ACHN (cell line): ENCODE measurements around the gene ECEL1.
A peak's percentile ranks its signal among the peaks of the same experiment; 100 is the strongest.
"Not testable (repeated sequence)": the region's sequence is repeated elsewhere in the genome, so short reads cannot be mapped to it uniquely, and the experiment has no call there.

Source experiments
- DNase-seq: peaks from one replicate; pipeline ENCODE4 v3.0.0-alpha.2; 2015
- in situ Hi-C: cut with HindIII; loops from 2 replicates; pipeline ENCODE4 v1.10.0; 2017; ENCODE audit warnings: low sequenced_read_pairs, low pct_ligation_motif_present, low pct_unique_long_range_greater_than_20kb

The ECEL1 gene

DNA sequence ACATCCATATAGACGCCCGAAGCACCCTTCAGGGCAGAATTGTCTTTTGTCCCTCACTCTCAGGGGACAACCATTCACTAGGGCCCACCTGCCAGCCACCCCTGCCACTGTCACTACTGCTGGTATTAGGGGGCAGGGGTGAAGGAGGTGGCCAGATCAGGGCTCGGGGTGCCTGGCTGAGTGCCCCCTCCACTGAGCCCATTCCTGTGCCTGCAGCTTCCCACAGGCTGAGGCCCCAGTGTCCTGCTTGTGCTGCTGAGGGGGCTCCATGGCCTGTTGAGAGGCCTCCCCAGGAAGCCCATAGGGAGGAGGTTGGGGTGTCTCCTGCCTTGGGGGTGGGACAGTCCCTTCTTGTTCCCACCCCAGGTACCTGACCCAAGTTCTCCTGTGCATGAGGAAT, 36.0 kb downstream of the ECEL1 start:
- DNase-seq, in situ Hi-C loops: not testable (repeated sequence)

DNA sequence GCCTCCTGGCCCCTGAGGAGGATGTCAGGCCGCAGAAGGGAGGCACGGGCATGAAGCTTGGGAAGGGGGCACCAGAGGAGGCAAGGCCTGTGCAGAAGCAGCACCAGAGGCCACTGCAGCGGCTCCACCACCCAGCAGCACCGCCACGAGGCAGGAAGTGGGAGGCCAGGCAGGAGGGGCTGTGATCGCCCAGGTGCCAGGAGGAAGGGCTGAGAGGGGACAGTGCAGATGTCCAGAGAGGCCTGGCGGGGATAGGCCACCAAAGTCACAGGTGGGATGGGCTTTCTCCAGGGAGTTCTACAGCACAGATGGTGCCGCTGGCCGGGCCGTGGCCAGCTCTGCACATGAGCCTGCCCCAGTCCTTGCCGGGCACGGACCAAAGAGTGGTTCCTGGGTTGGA, 37.7 kb downstream of the ECEL1 start:
- DNase-seq = no peak
- in situ Hi-C loops = no loop called here

DNA sequence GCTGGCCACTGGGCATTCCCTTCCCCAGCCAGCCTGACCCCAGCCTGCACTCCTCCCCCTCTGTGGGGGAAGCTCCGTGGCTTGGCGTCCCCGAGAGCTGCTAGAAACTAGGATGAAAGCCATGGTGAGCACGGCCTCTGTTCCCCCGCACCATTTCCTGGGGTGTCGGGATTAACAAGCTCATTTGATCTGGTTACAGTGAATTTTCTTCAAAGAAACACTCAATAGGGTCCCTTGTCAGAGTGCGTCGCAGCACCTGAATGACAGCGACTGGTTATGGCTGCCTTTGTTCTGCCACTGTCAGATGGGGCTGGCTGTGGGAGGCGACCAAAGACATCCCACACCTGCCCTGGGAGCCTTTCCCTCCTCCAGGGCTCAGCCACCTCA, 39.3 kb downstream of the ECEL1 start:
- in situ Hi-C loops = no loop called here
- no peak for DNase-seq

DNA sequence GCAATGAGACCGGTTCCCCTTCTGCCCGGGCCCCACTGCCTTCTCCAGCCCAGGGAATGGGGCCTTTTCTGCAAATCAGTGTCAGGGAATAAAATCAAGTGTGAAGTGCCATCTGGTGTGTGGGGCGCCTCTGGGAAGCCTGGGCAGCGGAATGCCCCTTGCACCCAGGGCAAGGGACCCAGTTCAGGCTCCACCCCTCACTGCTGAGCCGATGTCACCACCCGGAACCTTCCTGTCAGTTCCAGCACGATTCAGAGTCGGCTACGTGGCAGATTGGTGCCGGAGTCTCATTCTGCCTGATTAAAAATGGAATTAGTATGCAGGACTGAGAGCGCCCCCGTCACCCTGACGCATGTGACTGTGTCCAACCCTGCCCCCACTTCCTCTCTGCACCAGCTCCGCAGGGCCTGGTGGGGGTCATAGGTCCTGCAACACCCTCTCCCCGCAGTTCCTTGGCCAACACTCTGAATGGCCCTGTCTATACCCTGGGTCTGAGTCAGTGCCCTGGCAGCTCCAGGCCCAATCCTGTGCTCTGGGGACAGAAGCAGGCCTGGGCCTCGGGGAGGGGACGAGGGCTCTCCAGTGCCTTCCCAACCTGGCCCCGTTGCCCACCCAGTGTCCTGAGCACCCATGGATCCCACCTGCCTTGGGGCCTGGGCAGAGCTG, 39.9 kb downstream of the ECEL1 start:
- in situ Hi-C loops = no loop called here

DNA sequence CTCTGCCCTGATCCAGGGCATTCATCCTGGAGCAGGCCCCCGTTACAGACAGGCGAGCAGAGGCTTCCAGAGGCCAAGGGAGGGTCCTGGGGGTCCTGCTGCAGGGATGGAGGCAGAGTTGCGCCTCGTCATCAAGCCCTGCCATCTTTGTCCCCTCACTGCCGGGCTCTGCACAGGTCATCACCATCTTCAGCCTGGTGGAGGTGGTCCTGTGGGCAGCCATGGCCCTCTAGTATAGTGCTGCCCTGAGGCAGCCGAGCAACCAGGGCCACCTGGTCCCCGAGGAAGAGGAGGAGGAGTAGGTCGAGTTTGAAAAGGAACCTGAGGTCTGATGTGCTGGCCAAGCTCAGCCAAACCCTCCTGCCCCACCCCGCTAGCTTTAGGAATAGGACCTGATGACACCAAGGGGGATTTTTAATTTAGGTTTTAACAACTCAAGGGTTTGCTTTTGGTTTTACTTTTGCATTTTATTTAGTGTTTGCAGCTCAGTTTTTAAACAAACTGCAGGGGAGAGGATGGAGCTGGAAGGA, 40.5 kb downstream of the ECEL1 start:
- no peak for DNase-seq
- in situ Hi-C loops = no loop called here

More for the DNA sequence above, 39.9 kb downstream of the ECEL1 start:
- no peak for DNase-seq

DNA sequence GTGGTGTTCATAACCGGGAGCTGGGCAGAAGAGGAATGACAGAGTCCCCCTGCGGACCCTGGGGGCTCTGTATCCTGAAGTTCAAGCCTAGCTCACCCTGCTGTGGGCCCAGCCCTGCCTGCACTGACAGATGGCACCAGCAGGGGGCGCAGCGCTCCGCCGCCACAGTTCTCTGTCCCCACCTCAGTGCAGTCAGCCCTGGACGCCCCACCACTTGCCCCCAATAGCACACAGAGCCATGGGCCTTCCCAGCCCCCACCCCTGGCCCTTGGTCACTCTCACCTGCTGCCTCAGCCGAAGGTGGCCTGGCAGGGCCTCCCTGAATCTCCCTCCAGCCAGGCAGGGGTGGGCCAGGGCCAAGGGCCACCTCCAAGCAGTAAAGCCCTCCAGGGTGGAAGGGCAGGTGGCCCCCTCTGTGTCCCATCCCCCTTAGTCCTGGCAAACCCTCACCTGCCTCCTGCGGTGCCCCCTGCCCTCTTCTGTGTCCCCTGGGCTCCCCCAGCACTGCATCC, 41.3 kb downstream of the ECEL1 start:
- DNase-seq, in situ Hi-C loops: not testable (repeated sequence)

DNA sequence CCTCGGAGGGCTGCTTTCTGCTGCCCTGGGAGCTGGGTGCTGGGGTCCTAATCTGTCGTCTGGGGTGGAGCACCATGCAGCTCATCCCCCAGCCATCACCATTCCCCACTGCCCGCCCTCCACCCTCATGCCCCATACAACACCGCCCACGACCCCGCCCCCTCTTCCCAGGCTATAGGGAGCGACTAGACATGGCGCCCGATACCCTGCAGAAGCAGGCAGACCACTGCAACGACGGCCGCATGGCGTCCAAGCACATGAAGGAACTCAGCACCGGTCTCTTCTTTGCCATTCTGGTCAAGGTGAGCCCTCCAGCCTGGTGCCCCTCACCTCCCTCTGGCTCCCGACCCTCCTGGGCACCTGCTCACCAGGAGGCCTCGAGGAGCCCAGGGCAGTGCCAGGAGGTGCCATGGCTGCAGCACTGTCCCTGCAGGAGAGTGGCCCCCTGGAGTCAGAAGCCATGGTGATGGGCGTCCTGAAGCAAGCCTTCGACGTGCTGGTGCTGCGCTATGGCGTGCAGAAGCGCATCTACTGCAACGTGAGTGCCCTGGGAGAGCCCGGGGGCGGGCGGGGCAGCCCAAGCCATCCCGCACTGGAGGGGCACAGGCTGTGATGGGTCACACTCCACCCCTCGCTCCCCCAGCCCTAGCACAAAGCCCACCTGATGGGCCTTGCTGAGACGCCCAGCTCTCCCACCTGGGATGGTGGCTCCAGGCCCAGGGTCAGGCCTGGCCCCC, 42.3 kb downstream of the ECEL1 start:
- DNase-seq, in situ Hi-C loops: not testable (repeated sequence)

DNA sequence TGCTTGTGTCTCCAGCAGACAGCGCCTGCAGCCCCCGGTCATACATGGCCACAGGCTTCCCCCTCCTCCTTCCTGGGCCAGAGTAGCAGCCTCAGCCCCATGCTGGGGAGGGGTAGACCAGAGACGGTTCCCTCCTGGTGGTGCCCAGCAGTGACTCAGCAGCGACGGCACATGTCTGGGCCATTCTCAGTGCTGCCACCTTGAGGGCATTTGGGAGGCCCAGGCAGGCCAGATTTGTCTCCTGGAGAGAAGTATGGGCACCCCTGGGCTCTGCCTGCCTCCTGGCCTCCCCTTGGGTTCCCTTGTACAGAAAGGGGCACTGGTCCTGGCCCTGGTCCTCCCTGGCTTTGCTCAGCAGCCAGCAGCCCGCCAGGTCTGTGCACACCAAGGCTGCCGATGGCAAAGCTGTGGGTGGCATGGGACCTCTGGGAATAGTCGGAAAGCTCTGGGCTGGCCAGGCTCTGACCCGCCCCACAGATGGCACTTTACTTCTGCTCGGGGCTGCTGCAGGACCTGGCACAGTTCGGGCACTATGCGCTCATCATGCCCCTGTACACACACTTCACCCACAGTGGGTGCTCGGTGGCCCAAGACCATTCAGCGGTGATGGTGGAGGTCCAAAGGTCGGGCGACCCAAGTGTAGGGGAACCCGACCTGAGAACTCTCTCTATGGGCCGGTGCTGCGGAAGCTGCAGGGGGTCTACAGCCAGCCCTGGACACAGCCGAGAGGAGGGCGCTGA, 43.1 kb downstream of the ECEL1 start:
- peak; percentile 78 for DNase-seq
- in situ Hi-C loops = no loop called here

DNA sequence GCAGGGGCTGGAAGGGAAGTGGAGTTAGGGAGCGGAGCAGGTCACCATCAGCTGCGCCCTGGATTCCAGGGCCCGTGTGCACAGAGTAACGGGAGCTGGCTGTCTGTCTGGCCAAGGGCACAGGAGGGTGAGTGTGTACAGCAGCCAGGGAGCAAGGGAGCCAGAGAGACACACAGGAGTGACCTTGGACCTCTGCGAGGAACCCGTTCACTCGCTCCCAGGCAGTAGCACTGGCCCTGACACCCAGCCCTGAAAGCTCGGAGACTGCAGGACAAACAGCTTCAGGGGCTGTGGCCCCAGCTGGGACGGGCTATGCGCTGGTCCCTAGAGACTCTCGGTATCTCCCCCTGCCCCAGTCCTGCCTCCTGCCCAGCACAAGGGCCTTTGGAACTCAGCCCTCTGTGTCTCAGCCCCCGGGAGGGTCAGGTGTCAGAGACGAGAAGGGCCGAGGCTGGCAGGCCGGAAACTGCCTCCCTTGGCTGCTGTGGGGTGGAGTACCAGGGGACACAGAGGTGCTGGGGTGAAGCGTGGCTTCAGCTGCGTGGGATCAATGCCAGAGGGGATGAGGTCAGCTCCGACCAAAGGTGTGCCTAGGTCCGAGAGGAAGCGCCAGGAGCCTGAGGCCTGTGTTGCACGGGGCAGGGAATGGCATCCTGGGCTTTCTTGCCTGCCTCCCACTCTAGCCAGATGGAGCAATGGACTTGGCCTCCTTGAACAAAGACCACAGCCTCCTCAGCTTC, 43.8 kb downstream of the ECEL1 start:
- DNase-seq, in situ Hi-C loops: not testable (repeated sequence)

DNA sequence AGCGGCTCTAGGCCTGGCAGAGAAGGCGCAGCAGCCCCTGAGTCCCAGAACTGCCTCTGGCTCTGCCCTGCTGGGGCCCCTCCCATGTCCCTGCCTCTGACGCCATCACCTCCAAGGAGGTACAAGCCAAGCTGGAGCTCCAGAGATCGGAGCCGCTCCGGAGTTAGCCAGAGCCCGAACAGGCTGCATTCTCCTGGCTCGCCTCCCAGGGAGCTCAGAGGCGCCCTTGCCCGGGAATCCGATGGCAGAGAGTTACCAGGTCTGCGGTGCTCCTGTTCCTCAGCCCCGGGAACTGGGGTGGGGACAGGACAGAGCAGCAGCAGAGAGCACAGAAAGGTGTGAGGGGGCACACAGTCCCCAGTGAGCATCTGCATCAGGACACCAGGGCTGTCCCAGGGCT, 44.6 kb downstream of the ECEL1 start:
- in situ Hi-C loops = not testable (repeated sequence)

DNA sequence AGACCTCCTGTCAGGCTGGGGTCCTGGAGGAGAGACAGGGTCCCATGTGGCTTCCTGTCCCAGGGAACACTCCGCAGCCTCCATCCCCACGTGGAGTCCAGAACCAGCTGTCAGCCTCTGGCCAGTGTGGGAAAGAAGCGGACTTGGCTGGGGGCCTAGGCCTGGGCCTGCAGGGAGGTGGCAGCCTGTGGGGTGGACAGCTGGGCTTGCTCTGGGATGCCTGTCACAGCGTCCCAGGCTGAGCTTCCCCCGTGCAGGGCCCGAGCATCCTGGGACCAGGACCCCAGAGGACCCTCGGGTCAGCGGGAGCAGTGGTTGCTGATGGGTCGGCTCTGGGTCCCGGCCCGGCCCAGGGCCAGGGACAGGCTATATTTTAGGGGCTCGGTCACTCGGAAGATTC, 45.2 kb downstream of the ECEL1 start:
- in situ Hi-C loops, DNase-seq: not testable (repeated sequence)

More for the DNA sequence above, 44.6 kb downstream of the ECEL1 start:
- not testable (repeated sequence) for DNase-seq

DNA sequence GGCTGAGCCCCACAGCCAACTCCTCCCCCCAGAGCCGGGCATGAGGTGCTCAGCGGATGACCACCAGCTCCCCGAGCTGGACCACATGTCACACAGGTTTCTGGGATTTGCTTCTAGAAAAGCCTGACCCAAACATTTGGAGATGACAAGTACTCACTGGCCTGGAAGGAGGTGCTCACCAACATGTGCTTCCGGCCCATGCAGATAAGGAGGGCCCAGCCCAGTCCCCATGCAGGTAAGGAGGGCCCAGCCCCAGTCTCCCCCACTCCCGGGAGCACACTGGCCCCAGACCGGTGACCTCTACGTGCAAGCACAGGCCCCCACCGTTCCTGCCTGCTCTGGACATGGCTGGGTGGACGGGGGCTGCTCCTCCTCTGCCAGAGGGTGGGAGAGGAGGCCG, 45.7 kb downstream of the ECEL1 start:
- in situ Hi-C loops, DNase-seq: not testable (repeated sequence)

DNA sequence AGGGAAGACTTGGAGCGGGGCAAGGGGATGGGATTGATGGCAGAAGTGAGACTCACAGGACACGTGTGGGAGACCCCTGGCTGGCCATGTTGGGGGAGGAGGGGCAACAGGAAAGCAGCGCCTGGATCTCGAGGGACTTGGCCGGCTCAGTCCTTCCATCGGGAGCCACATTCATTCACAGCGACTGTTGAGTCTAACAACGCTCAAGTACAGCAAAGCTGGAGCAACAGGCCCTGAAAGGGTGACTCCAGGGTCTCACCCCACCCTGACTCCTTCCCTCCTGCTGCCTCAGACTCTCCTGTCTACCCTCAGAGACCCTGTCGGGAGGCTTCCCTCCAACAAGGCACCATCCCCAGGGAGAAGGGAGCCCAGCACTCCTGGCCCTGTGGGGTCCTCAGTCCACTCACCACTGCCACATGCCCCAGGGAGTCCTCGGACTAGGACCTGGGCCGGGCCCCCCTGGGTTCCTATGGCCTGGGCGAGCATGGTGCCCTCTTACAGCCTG, 46.4 kb downstream of the ECEL1 start:
- in situ Hi-C loops = no loop called here
- DNase-seq = no peak

DNA sequence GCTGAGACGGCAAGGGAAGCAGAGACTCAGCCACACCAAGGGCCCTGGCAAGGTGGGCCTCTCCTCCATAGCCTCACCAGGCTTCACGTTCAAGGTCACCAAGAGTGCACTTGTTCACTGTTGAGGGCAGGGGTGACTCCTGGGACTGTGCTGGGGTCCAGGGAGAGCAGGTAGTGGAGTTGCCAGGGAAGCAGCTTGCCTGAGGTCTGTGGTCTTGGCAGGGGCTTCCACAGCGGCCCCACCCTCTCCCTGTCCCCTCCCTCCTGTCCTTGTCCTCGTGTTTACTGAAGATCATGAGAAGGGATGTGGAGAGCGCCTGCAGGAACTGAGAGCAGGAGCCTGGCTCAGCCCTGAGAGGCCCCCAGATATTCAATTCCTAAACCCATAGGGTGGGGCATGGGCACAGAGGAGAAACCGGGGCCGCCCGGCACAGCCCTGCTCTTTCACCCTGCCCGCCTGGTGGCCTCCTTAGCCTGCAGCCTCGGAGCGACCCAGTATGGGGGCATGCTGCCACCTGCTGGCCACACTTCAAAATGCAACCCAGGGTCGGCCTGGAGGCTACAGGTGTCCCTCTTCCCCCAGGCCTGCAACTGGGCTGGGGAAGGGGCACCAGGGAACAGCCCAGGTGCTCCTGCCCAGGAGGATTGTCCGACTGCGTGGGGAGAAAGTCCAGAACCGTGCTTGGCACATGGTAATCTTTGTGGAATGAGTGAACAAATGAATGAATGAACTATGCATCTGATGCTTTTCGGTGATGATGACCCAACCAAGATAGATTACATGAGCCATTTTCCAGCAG, 47.2 kb downstream of the ECEL1 start:
- DNase-seq = peak; percentile 81
- in situ Hi-C loops = not testable (repeated sequence)

DNA sequence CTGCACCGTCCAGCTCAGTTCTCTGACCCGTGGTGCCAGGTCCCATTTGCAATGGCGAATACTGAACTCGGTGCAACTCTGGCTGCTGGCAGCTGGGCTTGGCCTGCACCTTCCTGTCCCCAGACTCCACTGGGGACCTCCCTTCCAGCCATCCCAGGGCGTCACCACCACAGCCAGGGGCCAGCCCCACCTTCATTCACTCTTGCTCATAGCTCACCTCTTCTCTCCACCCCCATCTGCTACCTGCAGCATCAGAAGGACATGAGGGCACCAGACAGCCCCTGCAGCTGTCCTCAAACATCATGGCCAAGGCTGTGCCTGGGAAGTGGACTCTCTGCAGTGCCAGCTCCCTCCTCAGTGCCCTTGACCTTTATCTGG, 47.9 kb downstream of the ECEL1 start:
- no peak for DNase-seq
- in situ Hi-C loops = no loop called here

DNA sequence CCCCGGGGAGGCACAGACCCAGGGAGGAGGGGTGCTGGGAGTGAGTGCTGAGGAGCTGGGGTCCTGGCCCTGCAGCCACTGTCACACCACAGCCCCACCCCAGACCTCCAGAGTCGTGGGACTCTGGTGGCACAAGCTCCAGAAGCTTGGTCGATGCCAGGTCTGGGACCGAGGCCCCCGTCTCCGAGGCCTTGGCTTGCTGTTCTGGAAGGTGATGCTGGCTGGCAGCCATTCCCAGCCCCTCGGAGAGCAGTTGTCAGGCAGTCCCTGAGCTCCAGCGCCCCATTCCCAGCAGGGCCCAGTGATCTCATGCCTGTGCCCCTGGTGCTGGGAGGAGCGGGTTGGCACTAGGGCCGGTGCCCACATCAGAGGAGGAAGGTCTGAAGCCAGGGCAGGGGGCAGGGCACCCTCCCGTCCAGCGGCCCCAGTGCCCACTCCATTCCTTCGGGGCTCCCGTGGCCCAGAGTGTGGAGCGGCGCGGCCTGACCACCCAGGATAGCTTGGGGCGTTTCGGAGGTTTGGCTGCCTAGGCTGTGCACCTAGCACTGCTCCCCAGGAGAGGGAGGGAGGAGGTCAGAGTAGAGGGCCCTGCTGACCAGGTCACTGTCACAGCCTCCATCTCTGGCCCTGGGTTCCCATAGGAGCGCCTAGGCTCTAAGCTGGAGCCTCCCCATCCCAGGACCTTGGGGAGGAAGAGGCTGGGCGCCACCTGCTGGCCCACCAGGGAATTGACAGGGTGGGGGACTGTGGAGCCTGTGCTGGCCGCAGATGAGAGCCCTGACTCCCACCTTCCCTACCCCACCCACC, 48.5 kb downstream of the ECEL1 start:
- in situ Hi-C loops = no loop called here
- no peak for DNase-seq

DNA sequence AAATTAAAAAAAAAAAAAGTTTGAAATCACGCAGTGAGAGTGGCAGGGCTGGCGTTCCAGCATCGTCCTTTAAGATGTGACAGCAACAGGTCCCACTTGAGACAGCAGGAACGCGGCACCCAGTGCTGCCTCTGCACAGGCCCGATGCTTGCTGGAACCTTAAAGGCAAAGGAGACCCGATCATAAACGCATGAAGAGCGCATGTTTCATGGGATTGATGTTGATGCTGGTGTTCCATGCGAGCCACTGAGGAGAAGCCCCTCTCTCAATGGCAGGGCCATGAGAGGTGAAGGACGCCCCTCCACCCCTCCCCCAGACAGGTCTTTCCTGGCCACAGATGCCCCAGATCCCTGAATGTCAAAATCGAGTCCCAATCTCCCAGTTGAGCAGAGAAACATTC, 49.5 kb downstream of the ECEL1 start:
- in situ Hi-C loops = no loop called here

More for the DNA sequence above, 49.5 kb downstream of the ECEL1 start:
- DNase-seq = no peak
